Transverse colon (tissue), 3 donors: ENCODE results near the gene EID1.

Experiments
- POLR2A ChIP-seq: fragments of 450-650 bp; IDR thresholded peaks from one replicate; pipeline ENCODE4 v1.6.1; 2016; ENCODE audit warnings: antibody characterized with exemption, mild to moderate bottlenecking, moderate library complexity
- TF ChIP-seq, protein P1 (sequence below), 5 experiments: fragments of 200-600 bp in 3 of 5; fragments of 450-650 bp in 2 of 5; sonication (generic) in 3 of 5; IDR thresholded peaks; 1 replicate in 2 of 5; 2 replicates in 3 of 5; pipeline ENCODE4 v1.5.1; 2016 to 2017; ENCODE audit warnings: antibody characterized with exemption in 5 of 5, inconsistent platforms in 3 of 5, mild to moderate bottlenecking in 2 of 5, moderate library complexity in 1 of 5

- TF ChIP-seq, protein P1, sequence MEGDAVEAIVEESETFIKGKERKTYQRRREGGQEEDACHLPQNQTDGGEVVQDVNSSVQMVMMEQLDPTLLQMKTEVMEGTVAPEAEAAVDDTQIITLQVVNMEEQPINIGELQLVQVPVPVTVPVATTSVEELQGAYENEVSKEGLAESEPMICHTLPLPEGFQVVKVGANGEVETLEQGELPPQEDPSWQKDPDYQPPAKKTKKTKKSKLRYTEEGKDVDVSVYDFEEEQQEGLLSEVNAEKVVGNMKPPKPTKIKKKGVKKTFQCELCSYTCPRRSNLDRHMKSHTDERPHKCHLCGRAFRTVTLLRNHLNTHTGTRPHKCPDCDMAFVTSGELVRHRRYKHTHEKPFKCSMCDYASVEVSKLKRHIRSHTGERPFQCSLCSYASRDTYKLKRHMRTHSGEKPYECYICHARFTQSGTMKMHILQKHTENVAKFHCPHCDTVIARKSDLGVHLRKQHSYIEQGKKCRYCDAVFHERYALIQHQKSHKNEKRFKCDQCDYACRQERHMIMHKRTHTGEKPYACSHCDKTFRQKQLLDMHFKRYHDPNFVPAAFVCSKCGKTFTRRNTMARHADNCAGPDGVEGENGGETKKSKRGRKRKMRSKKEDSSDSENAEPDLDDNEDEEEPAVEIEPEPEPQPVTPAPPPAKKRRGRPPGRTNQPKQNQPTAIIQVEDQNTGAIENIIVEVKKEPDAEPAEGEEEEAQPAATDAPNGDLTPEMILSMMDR (IDR thresholded peaks at IDR 0.05): no peak
- no peak for TF ChIP-seq POLR2A
These were observed 49.0 kb upstream of the EID1 start for GRCh38 chr15:48828906-48829305.
